AG09319 (cell line): ENCODE measurements around the gene HYCC2.
"Not testable (repeated sequence)": the region's sequence is repeated elsewhere in the genome, so short reads cannot be mapped to it uniquely, and the experiment has no call there.

Experiments used
- DNase-seq: peaks from one replicate; pipeline ENCODE4 v3.0.0-alpha.2; 2010; ENCODE audit warnings: low read depth; ENCODE audit errors: extremely low read depth
- TF ChIP-seq, protein P1 (sequence below): IDR thresholded peaks from 2 replicates; pipeline ENCODE4 v1.5.1; 2011; ENCODE audit warnings: low read depth, mild to moderate bottlenecking, inconsistent platforms, low read length, moderate library complexity

Gene HYCC2

GRCh38 chr2:201072201-201072530 lies 695 bp upstream of the HYCC2 start:
- TF ChIP-seq, protein P1, sequence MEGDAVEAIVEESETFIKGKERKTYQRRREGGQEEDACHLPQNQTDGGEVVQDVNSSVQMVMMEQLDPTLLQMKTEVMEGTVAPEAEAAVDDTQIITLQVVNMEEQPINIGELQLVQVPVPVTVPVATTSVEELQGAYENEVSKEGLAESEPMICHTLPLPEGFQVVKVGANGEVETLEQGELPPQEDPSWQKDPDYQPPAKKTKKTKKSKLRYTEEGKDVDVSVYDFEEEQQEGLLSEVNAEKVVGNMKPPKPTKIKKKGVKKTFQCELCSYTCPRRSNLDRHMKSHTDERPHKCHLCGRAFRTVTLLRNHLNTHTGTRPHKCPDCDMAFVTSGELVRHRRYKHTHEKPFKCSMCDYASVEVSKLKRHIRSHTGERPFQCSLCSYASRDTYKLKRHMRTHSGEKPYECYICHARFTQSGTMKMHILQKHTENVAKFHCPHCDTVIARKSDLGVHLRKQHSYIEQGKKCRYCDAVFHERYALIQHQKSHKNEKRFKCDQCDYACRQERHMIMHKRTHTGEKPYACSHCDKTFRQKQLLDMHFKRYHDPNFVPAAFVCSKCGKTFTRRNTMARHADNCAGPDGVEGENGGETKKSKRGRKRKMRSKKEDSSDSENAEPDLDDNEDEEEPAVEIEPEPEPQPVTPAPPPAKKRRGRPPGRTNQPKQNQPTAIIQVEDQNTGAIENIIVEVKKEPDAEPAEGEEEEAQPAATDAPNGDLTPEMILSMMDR: no peak
- DNase-seq: no peak

GRCh38 chr2:201070948-201071478 lies 458 bp downstream of the HYCC2 start:
- TF ChIP-seq, protein P1: no peak
- DNase-seq: no peak

DNA sequence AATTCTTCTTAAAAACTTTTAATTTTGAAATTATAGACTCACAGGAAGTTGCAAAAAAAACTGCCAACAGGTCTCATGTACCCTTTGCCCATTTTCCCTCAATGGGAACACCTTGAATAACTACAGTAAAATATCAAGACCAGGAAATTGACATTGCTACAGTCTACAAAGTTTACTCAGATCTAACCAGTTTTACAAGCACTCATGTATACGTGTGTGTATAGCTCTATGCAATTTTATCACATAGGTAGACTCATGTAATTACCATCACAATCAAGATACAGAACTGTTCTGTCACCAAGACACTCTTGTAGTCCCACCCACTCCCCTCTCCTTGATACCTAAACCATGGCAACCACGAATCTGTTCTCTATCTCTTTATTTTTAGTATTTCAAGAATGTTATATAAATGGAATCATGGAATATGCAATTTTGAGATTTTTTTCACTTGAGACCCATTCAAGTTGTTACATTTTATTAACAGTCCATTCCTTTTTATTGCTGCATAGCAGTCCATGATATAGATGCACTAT lies 6.6 kb downstream of the HYCC2 start:
- TF ChIP-seq, protein P1: no peak

DNA sequence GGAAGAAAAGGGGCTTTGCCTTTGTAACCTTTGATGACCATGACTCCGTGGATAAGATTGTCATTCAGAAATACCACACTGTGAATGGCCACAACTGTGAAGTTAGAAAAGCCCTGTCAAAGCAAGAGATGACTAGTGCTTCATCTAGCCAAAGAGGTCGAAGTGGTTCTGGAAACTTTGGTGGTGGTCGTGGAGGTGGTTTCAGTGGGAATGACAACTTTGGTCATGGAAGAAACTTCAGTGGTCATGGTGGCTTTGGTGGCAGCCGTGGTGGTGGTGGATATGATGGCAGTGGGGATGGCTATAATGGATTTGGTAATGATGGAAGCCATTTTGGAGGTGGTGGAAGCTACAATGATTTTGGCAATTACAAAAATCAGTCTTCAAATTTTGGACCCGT lies 8.0 kb downstream of the HYCC2 start:
- not testable (repeated sequence) for DNase-seq

More for the DNA sequence above, 6.6 kb downstream of the HYCC2 start:
- no peak for DNase-seq

GRCh38 chr2:201059961-201060755 lies 11.3 kb downstream of the HYCC2 start:
- DNase-seq: no peak
- TF ChIP-seq, protein P1: no peak

GRCh38 chr2:201058914-201059313 lies 12.6 kb downstream of the HYCC2 start:
- TF ChIP-seq, protein P1: no peak
- DNase-seq: no peak

DNA sequence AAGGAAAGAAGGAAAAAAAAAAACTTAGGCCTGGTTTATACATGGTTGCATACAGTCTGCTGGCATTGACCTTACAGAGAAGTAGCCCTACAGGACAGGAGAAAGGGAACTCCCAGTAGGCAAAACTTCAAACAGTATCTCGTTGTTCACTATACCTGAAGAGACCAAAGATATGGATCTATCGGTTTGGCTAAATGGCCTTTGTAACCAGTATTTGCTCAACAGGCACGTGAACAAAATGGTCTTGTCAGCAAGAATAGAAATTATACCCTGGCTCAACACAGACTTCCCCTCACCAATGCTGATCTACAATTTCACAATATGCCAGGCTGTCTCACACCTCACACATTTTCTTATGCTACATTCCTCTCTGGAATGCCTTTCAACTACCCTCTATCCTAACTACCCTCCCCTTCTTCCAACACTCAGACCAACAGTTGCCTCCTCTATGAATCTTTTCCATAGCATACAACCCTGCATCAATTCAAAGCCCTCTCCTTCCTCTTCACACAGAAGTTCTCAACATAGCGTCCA lies 13.7 kb downstream of the HYCC2 start:
- DNase-seq: no peak
- TF ChIP-seq, protein P1: no peak
